GM21515 (cell line): ENCODE measurements around the gene GLRA2.

ENCODE experiments used
- ATAC-seq: cut with Tn5 transposase; IDR thresholded peaks from one replicate; pipeline ENCODE4 v1.9.1; 2021; ENCODE audit not compliant: unreplicated experiment

Gene GLRA2

GRCh38 chrX:14697451-14697850 lies 168.1 kb downstream of the GLRA2 start:
- no peak for ATAC-seq

- ATAC-seq = no peak
Observed at GRCh38 chrX:14698790-14699189, 169.5 kb downstream of the GLRA2 start.

GRCh38 chrX:14700982-14701381 lies 171.6 kb downstream of the GLRA2 start:
- no peak for ATAC-seq

GRCh38 chrX:14702145-14702544 lies 172.8 kb downstream of the GLRA2 start:
- ATAC-seq = no peak

- no peak for ATAC-seq
Observed at GRCh38 chrX:14712096-14712495, 182.8 kb downstream of the GLRA2 start.

- ATAC-seq = no peak
Observed at GRCh38 chrX:14717949-14718348, 188.6 kb downstream of the GLRA2 start.

GRCh38 chrX:14718403-14718802 lies 189.1 kb downstream of the GLRA2 start:
- no peak for ATAC-seq

- no peak for ATAC-seq
Observed at GRCh38 chrX:14729058-14729457, 199.7 kb downstream of the GLRA2 start.

- ATAC-seq = no peak
Observed at GRCh38 chrX:14738643-14739042, 209.3 kb downstream of the GLRA2 start.

GRCh38 chrX:14753441-14753840 lies 224.1 kb downstream of the GLRA2 start:
- no peak for ATAC-seq

- ATAC-seq = no peak
Observed at GRCh38 chrX:14758029-14758491, 228.7 kb downstream of the GLRA2 start.

GRCh38 chrX:14775416-14775815 lies 246.1 kb downstream of the GLRA2 start:
- ATAC-seq = no peak

- no peak for ATAC-seq
Observed at GRCh38 chrX:14776901-14777300, 247.6 kb downstream of the GLRA2 start.

GRCh38 chrX:14777525-14777924 lies 248.2 kb downstream of the GLRA2 start:
- no peak for ATAC-seq

- no peak for ATAC-seq
Observed at GRCh38 chrX:14779580-14779979, 250.2 kb downstream of the GLRA2 start.
